Measurements from ENCODE around the gene PLEKHG3. TPM values are rescaled to one million over a fixed set of nuclear protein-coding genes. Genes with fewer than 3 reads are reported as not detected.

The PLEKHG3 gene
- polyA plus RNA-seq, 3 donors = 6.3 to 21.6 (median 13.0) TPM

- no peak for TF ChIP-seq CTCF (IDR thresholded peaks at IDR 0.05)
These were observed 1.9 kb downstream of the PLEKHG3 start for GRCh38 chr14:64706119-64706592.

GRCh38 chr14:64706593-64707193 lies 2.5 kb downstream of the PLEKHG3 start:
- no peak overlapping the region for H3K4me3 Mint-ChIP-seq
- H3K9ac ChIP-seq (ENCODE audit: insufficient read depth, low read length, poor library complexity, severe bottlenecking) = no peak overlapping the region
- DNase-seq = peak in 1 of 3 donors; percentile 2
- no peak overlapping the region for H3K27ac ChIP-seq (ENCODE audit: low read depth in 1 of 2, low read length in 2 of 2)
- intact Hi-C loops (cut with micrococcal nuclease) = loop anchor here (5.0 kb wide), 1 partner anchor 34 kb away; no protein-coding TSS in a partner anchor
- no peaks in the 10 kb centered on the region for H3K36me3 ChIP-seq (replicated peaks in 1 of 2; ENCODE audit: control insufficient read depth in 1 of 2, insufficient read depth in 2 of 2, low read length in 2 of 2)
- 76% methylated on average over 8 of the region's 14 CpGs for WGBS (ENCODE audit: insufficient coverage)
- H3K4me1 Mint-ChIP-seq = peaks cover 82% of the 10 kb centered on the region
- H3K4me3 ChIP-seq (replicated peaks in 1 of 3; ENCODE audit: low read depth in 2 of 3, low read length in 3 of 3) = peak overlapping the region in 1 of 3 experiments; percentile 81
- peaks cover 0 to 5% (median 0%) of the 10 kb centered on the region in 7 donors for H3K9me3 Mint-ChIP-seq
- no peaks in the 10 kb centered on the region for H3K9me3 ChIP-seq (replicated peaks in 1 of 2; ENCODE audit: control insufficient read depth in 1 of 2, insufficient read depth in 1 of 2, low read length in 2 of 2)
- peaks cover 25% of the 10 kb centered on the region for H3K79me2 ChIP-seq (ENCODE audit: insufficient read depth, low read length)
- H3K4me2 ChIP-seq (replicated peaks; ENCODE audit: extremely low read depth, low read length, poor library complexity, severe bottlenecking) = peak overlapping the region; percentile 97
- peaks cover 7 to 26% of the 10 kb centered on the region in 2 donors for H3K36me3 Mint-ChIP-seq
- no peak overlapping the region for H2AFZ ChIP-seq (ENCODE audit: insufficient read depth, low read depth, low read length, poor library complexity, severe bottlenecking)
- H4K20me1 ChIP-seq (ENCODE audit: insufficient read depth, low read length) = no peaks in the 10 kb centered on the region
- peaks cover 81 to 92% of the 10 kb centered on the region in 2 donors for H3K4me1 ChIP-seq (ENCODE audit: control insufficient read depth in 1 of 2, insufficient read depth in 2 of 2, low read length in 2 of 2)
- TF ChIP-seq CTCF (IDR thresholded peaks at IDR 0.05) = no peak
- H3K27me3 Mint-ChIP-seq (ENCODE audit: low read depth in 3 of 3) = peaks cover 17 to 31% (median 19%) of the 10 kb centered on the region in 3 donors
- peaks cover 20 to 23% of the 10 kb centered on the region in 2 donors for H3K27me3 ChIP-seq (ENCODE audit: control insufficient read depth in 2 of 2, insufficient read depth in 2 of 2, low read length in 2 of 2)
- H3K27ac Mint-ChIP-seq = peak overlapping the region; percentile 50 to 98 (median 95)

More at GRCh38 chr14:64706119-64706592, 1.9 kb downstream of the PLEKHG3 start:
- Histone ChIP-seq H3K4me2 (replicated peaks; ENCODE audit: extremely low read depth, low read length, poor library complexity, severe bottlenecking) (peak overlapping the region; percentile 97), H3K4me3 (replicated peaks in 1 of 3; ENCODE audit: low read depth in 2 of 3, low read length in 3 of 3) (peak overlapping the region in 2 of 3 experiments; percentile 57 to 81), H3K9ac (ENCODE audit: insufficient read depth, low read length, poor library complexity, severe bottlenecking) (peak overlapping the region; percentile 80), H3K9me3 (replicated peaks in 1 of 2; ENCODE audit: control insufficient read depth in 1 of 2, insufficient read depth in 1 of 2, low read length in 2 of 2) (no peaks in the 10 kb centered on the region), H4K20me1 (ENCODE audit: insufficient read depth, low read length) (no peaks in the 10 kb centered on the region), H3K79me2 (ENCODE audit: insufficient read depth, low read length) (peaks cover 22% of the 10 kb centered on the region), H3K27ac (ENCODE audit: low read depth in 1 of 2, low read length in 2 of 2) (peak overlapping the region; percentile 61 to 68), H3K36me3 (replicated peaks in 1 of 2; ENCODE audit: control insufficient read depth in 1 of 2, insufficient read depth in 2 of 2, low read length in 2 of 2) (no peaks in the 10 kb centered on the region), H3K27me3 (ENCODE audit: control insufficient read depth in 2 of 2, insufficient read depth in 2 of 2, low read length in 2 of 2) (peaks cover 24 to 28% of the 10 kb centered on the region in 2 donors), H3K4me1 (ENCODE audit: control insufficient read depth in 1 of 2, insufficient read depth in 2 of 2, low read length in 2 of 2) (peaks cover 80 to 89% of the 10 kb centered on the region in 2 donors), H2AFZ (ENCODE audit: insufficient read depth, low read depth, low read length, poor library complexity, severe bottlenecking) (no peak overlapping the region)
- Mint-ChIP-seq H3K4me3 (peak overlapping the region; percentile 84 to 95), H3K36me3 (peaks cover 9 to 30% of the 10 kb centered on the region in 2 donors), H3K9me3 (peaks cover 0 to 5% (median 0%) of the 10 kb centered on the region in 7 donors), H3K27ac (peak overlapping the region; percentile 87 to 95 (median 90)), H3K27me3 (ENCODE audit: low read depth in 3 of 3) (peaks cover 21 to 37% (median 23%) of the 10 kb centered on the region in 3 donors), H3K4me1 (peaks cover 83% of the 10 kb centered on the region)
- intact Hi-C loops (cut with micrococcal nuclease) = loop anchor here (5.0 kb wide), 1 partner anchor 34 kb away; no protein-coding TSS in a partner anchor
- peak in 1 of 3 donors; percentile 60 for DNase-seq
- WGBS (ENCODE audit: insufficient coverage) = 63% methylated on average over 4 of the region's 4 CpGs

All from CD14-positive monocyte (primary cell).